ENCODE results near the gene PSG4.
"Not testable (repeated sequence)": the region's sequence is repeated elsewhere in the genome, so short reads cannot be mapped to it uniquely, and the experiment has no call there.

The PSG4 gene

DNA sequence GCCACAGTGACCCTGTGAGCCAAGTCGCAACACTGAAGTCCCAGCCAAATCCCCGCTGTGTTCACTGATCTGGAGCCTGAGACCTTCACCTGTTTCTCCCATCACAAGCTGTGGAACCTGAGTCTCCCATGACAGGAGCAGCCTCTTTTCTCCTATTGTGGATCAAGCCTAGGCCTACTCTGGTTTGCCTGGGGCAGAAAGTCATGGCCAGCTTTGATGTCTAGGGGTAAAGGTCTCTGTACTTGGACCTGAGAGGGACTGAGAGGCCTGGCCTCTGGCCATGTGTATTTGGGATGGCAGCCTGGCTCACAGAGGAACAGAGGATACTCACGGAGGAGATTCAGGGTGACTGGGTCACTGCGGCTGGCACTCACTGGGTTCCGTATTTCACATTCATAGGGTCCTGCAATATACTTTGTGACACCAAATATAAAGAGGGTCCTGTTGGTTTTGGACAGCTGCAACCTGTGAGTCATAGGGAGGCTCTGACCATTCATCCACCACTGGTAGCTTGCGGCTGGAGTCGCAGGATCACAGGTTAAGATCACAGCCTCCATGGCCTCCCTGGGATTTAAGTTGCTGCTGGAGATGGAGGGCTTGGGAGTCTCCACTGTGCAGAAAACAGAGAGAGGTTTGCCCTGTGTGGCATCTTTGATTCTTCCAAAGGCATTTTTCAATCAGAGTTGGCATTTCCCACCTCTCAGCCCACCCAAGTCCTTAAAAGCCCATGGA lies 7.6 kb downstream of the PSG4 start:
- DNase-seq: not testable (repeated sequence)

DNA sequence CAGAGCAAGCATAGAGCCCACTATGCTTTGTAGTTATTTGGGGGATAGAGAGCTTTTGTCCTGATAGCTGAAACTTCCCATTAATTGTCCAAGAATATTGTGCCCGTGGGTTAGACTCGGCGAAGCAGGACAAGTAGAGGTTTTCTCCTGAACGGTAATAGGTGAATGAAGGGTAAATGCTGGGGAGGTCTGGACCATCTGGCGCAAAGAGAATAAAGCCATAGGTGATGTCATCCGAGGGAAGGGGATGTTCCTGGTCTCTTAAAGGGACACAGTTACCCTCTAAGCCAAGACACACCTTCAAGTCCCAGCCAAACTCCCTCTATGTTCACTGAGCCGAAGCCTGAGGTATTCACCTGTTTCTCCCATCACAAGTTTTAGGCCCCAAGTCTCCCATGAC lies 11.0 kb downstream of the PSG4 start:
- not testable (repeated sequence) for DNase-seq

GRCh38 chr19:43192381-43193155 lies 12.9 kb downstream of the PSG4 start:
- DNase-seq: not testable (repeated sequence)

GRCh38 chr19:43188092-43188491 lies 17.3 kb downstream of the PSG4 start:
- not testable (repeated sequence) for DNase-seq

DNA sequence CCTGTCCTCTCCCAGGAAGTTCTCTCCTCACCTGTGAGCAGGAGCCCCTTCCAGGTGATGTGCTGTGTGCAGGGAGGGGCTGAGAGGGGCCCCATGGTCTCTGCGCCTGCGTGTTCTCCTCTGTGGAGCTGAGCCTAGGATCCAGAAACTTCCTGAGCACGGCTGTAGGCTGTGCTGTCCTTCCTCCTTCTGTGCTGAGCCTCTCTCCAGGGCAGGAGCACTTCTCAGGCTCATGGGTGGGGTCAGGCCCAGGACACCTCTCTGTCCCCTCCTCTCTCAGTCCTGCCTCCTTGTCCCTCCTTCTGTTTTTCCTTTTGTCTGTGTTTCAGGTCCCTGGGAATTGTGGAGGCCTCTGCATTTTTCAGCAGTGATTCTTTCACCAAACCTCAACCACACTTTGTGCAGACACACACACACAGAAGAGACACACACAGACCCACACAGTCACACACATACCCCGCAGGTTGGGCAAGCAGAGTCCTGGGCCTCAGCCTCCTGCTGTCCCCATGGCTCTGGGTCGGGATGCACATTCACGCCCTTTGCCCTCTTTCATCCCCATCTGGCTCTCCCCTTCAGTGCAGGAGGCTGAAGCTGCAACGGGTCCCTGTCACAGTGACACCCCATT lies 19.0 kb downstream of the PSG4 start, which contains the start of gene PSG5:
TSS of gene PSG5 (minus strand) at position 226 of the 625 bp plus-strand sequence. CDS start at position 95, 131 bp downstream.
- DNase-seq: not testable (repeated sequence)

- not testable (repeated sequence) for DNase-seq
Observed at GRCh38 chr19:43181869-43182771, 23.3 kb downstream of the PSG4 start.

DNA sequence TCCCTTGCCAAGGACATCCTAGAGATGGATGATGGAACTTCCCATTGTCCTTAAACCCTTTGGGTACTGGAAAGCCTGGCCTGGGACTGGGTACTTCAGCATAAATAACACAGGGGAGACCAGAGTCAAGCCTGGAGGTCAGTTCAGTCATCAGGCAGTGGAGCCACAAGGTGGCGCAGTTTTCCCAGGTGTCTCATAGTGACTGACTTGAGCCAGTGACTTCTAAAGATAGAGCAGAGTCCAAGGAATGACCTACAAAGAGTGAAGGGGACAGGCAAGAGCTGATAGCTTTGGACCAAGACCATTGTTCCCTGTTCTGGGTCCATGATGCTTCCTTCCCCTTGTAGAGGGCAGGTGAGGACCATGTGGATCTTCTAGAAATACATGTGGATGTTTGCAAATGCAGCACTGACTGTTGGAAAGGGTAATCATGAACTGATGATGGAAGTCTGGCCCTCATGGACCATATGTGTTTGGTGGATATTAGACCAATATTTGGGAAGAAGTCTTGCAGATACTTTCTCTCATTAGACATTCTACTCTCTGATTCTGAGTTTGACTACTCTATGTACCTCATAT lies 25.8 kb downstream of the PSG4 start:
- not testable (repeated sequence) for DNase-seq

- not testable (repeated sequence) for DNase-seq
Observed at GRCh38 chr19:43178577-43178976, 26.9 kb downstream of the PSG4 start.

DNA sequence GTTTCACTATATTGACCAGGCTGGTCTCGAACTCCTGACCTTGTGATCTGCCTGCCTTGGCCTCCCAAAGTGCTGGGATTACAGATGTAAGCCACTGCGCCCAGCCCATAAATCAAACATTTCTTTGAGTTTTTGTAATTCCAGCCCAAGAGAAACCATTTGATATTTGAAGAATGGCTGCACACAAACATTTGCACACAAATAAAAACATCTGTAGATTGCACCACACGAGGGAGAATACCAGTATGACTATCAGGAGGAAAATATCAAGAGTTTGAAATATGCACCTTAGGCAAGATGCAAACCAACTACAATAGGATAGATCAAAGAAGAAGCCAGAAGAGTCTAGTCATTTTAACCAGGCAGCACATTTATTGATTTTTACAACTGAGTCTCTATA lies 39.5 kb downstream of the PSG4 start:
- DNase-seq: not testable (repeated sequence)

DNA sequence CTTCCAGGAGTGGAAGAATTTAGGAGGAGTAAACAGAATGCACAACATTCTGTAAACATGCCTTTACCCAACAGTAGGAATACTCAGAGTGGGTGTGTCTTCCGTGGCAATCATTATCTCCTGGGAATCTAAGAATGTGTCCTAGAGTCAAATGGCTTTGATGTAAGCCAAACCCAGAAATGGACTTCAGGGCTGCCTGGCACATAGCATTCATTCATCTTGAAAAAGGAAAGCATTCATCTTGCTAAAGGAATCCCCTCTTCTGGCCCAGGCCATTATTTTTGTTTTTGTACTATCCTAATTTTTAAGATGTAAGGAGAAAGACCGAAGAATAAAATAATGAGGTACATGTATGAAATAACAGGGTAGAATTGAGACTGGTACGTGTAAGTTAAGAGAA lies 42.3 kb downstream of the PSG4 start:
- DNase-seq: not testable (repeated sequence)

GRCh38 chr19:43162261-43162660 lies 43.2 kb downstream of the PSG4 start:
- not testable (repeated sequence) for DNase-seq

- no peak for DNase-seq
Observed at GRCh38 chr19:43152214-43152613, 53.2 kb downstream of the PSG4 start.

- DNase-seq: peak; percentile 73
Observed at GRCh38 chr19:43149788-43150187, 55.6 kb downstream of the PSG4 start.

DNA sequence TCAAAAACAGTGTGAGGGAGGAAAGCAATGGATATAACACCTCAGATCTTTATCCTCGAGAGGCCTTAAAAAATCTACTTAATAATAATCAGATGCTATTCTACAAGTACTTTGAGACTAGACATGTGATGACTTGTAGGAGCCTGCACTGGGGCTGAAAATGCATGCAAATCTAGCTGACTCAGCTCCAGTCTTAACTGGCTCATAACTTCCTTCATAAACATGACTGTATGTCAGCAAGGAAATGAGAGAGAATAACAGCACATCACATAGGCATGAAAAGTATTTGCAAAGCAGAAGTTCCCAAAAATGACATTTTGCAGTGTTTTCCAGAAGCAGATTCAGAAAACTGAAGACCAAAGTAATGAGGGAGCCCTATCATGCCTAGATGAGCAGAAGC lies 57.2 kb downstream of the PSG4 start:
- no peak for DNase-seq

Data from NCI-H1092 (cell line).